Measurements from ENCODE around the gene VN1R5.

- TF ChIP-seq CTCF (IDR thresholded peaks at IDR 0.05): no peak
- TF ChIP-seq POLR2A (IDR thresholded peaks at IDR 0.05): no peak
Measured at GRCh38 chr1:247273013-247273412, 17.1 kb downstream of the VN1R5 start.
